Left kidney (tissue), 2 donors: ENCODE results near the gene RPS2. TPM values are rescaled to one million over a fixed set of nuclear protein-coding genes. Genes with fewer than 3 reads are reported as not detected.
"Not testable (repeated sequence)": the region's sequence is repeated elsewhere in the genome, so short reads cannot be mapped to it uniquely, and the experiment has no call there.

Experiments
- DNase-seq: peaks from one replicate; pipeline ENCODE4 v3.0.0-alpha.2; 2013
- polyA plus RNA-seq: library from polyadenylated mRNA; unstranded; fragments of 120-200 nt; gene quantifications from one replicate; pipeline ENCODE4 v1.2.1, GENCODE V29; 2013; ENCODE audit not compliant: insufficient read length

The RPS2 gene
- polyA plus RNA-seq, 1 donor: 1,628 TPM

GRCh38 chr16:1968146-1968953 is 3.7 kb upstream of the RPS2 start:
- DNase-seq: no peak

DNA sequence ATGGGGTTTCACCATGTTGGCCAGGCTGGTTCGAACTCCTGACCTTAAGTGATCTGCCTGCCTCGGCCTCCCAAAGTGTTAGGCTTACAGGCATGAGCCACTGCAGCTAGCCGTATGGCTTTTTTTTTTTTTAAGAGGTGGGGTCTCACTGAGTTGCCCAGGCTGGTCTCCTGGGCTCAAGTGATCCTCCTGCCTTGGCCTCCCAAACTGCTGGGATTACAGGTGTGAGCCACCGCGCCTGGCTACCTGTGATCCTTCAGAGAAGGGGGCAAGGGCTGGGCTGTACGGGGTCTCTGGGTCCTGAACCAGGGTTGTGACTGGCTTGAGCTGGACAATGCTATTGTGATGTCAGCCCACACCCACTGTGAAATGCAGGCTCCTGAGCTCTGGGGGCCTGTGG is 1.8 kb upstream of the RPS2 start, which contains the start of gene RNF151:
Gene RNF151 (plus strand): TSS at position 397 of the 400 bp plus-strand sequence. CDS start 26 bp downstream, outside the sequence.
- DNase-seq: no peak

- DNase-seq: no peak
Measured at GRCh38 chr16:1965396-1966001, 873 bp upstream of the RPS2 start.

DNA sequence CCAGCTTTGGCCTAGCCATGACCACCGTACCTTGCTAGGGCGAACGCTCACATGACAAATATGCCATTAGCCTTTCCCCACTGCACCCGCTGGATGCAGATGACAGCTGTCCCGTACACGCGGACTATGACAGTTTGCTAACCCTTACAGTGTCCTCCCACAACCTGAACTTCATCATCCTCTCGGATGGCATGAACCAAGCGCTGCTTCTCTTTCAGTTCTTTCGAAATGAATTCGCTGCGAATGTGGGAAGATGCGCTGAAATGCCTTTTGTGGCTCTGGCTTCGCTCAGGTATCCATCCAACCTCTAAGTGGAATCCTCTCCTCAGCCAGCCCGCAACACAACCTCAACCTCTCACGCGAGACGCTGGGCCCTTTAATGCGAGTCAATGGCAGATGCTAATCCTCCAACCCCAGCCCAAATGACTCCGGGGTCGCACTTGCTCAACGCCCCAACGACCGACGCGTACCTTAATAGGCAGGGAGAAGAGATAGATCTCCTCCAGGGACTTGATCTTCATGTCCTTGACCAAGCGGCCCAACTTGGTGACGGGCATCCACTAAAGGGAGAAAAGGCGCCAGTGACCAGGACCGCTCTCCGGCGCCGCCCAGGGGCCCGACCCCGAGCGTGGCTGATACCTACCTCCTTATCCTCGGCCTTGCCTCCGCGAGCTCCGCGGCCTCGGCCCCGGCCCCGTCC is 670 bp downstream of the RPS2 start:
- no peak for DNase-seq

- DNase-seq: not testable (repeated sequence)
Measured at GRCh38 chr16:1962161-1963153, 2.2 kb downstream of the RPS2 start.

GRCh38 chr16:1961651-1962067 is 3.0 kb downstream of the RPS2 start:
- no peak for DNase-seq

DNA sequence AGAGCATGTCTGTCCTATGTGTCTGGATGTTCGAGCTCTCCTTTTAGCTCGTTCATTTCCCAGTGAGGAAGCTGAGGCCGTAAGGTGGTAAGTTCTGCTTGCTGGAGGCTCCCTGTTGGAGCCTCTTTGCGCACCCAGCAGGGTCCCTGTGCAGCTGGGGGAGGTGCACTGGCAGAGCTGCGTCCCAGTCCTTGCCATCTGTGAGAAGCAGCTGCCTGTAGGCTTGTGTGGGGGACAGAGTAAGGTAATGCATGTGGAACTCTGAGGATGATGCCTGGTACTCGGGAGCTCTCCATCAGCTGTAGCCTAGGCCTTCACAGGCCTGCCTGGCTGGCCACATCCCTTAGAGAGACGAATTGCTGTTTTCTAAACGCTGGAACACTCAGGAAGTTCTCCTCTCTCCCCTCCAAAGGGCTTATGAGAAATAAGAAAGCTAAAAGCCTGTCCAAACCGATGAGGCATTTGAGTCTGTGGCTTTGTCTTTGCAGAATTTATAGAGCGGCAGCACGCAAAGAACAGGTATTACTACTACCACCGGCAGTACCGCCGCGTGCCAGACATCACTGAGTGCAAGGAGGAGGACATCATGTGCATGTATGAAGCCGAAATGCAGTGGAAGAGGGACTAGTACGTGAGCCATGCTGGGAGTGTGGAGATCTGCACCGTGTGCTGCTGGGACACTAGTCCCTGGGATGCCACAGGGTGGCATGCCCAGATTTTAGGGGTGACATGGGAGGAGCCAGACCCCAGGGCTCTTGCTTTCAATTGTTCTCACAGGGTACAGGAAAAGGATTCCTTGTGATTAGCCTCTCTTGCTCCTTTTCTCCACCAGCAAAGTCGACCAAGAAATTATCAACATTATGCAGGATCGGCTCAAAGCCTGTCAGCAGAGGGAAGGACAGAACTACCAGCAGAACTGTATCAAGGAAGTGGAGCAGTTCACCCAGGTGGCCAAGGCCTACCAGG is 3.7 kb downstream of the RPS2 start:
- no peak for DNase-seq

DNA sequence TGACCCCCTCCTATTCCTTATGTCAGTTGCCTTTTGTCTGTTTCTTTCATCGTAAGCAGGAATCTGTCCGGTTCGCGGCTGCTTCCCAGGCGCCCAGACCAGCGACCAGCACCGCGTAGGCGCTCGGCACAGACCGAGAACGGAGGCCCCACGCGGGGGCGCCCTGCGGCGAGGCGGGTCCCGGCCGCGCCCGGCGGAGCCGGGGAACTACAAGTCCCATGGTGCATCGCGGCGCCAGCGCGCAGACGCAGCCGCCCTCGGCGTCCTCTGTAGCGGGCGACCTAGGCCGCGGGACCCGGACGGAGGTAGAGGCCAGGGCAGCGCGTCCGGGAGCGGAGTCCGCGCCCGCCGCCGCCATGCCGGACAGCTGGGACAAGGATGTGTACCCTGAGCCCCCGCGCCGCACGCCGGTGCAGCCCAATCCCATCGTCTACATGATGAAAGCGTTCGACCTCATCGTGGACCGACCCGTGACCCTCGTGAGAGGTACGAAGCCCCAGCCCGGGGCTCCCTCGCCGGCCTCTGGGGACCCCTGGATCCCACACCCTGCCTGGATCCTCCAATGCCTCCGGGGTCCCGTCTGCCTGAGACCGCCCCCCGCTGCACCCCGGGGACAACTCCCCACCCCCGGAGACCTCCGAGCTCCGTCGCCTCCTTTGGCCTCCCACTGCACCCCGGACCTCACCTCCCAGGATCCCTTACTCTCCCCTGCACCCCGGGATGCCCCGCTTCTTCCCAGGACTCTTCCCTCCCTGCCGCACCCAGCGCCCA is 5.2 kb downstream of the RPS2 start, which contains the start of gene NDUFB10:
Gene NDUFB10 (plus strand): TSS at position 270 of the 771 bp plus-strand sequence. CDS start 87 bp downstream, at position 357.
- peak; percentile 83 for DNase-seq

- no peak for DNase-seq
Measured at GRCh38 chr16:1958715-1959268, 5.8 kb downstream of the RPS2 start.

GRCh38 chr16:1958143-1958491 is 6.5 kb downstream of the RPS2 start:
- DNase-seq: not testable (repeated sequence)

- not testable (repeated sequence) for DNase-seq
Measured at GRCh38 chr16:1957434-1958142, 7.0 kb downstream of the RPS2 start.

- DNase-seq: no peak
Measured at GRCh38 chr16:1953734-1954133, 10.9 kb downstream of the RPS2 start.

GRCh38 chr16:1950559-1950958 is 14.1 kb downstream of the RPS2 start:
- DNase-seq: no peak

GRCh38 chr16:1950047-1950446 is 14.6 kb downstream of the RPS2 start:
- DNase-seq: no peak

GRCh38 chr16:1949507-1949906 is 15.1 kb downstream of the RPS2 start:
- no peak for DNase-seq

DNA sequence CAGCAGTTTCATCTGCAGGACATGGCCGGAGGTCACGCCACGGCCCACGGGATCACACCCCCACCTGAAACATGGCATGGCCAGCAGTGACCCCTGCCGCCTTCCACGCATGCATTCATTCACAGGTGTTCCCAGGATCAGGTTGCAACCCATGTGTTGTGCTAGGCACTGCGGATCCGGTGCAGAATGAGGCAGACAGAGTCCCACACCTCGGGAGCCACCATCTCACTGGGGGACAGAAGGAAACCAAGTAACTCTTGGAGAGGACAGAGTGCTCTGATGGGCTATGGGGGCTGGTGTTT is 17.3 kb downstream of the RPS2 start:
- no peak for DNase-seq

GRCh38 chr16:1946495-1947368 is 17.9 kb downstream of the RPS2 start:
- no peak for DNase-seq
